ENCODE results near the gene RDX. TPM values are rescaled to one million over a fixed set of nuclear protein-coding genes. Genes with fewer than 3 reads are reported as not detected.

Gene RDX
- total RNA-seq, 1 experiment from 2014 or later, result 131 TPM

- H3K27me3 ChIP-seq (ENCODE audit: insufficient read depth, low read length), result no peaks in the 10 kb centered on the region
- intact Hi-C loops (cut with micrococcal nuclease), result no loop called here
- H3K9me2 ChIP-seq (ENCODE audit: insufficient read depth), result no peaks in the 10 kb centered on the region
- no peaks in the 10 kb centered on the region for H4K20me1 ChIP-seq (ENCODE audit: insufficient read depth)
- TF ChIP-seq EZH2phosphoT487 (IDR thresholded peaks at IDR 0.05; ENCODE audit: borderline replicate concordance), result no peak
- TF ChIP-seq CEBPB (IDR thresholded peaks at IDR 0.05; ENCODE audit: low read depth), result 0 out of 2 replicates have a peak, but pooled peaks have one; percentile 21
- TF ChIP-seq SP1 (IDR thresholded peaks at IDR 0.05; ENCODE audit: low read depth), result 0 out of 2 replicates have a peak, but pooled peaks have one; percentile 18
- peak; percentile 65 for TF ChIP-seq FOSL1 (IDR thresholded peaks at IDR 0.05; ENCODE audit: low read depth)
- TF ChIP-seq CTCF (IDR thresholded peaks at IDR 0.05 in 2 of 3, conservative IDR thresholded peaks at IDR 0.05 in 1 of 3; ENCODE audit: borderline replicate concordance in 1 of 3, insufficient read depth in 1 of 3, low read depth in 2 of 3, low read length in 2 of 3), result no peak
- peak; percentile 71; the same call in 1 of the 2 replicates for TF ChIP-seq CBX3 (IDR thresholded peaks at IDR 0.05; ENCODE audit: low read depth)
- TF ChIP-seq TCF7L2 (IDR thresholded peaks at IDR 0.05; ENCODE audit: borderline replicate concordance, extremely low read depth, insufficient read depth, insufficient read length), result no peak
- no peak for TF ChIP-seq ZBTB33 (IDR thresholded peaks at IDR 0.05; ENCODE audit: extremely low read depth, insufficient replicate concordance, low read length)
- no peak for TF ChIP-seq SIN3A (IDR thresholded peaks at IDR 0.05; ENCODE audit: low read depth)
- no peak for TF ChIP-seq ZFX (IDR thresholded peaks at IDR 0.05)
- TF ChIP-seq JUND (IDR thresholded peaks at IDR 0.05), result peak; percentile 72
- no peak overlapping the region for H3K9ac ChIP-seq (ENCODE audit: low read length)
- DNase-seq (ENCODE audit: low read depth, low spot score) (peak; percentile 60), ATAC-seq (peak; percentile 81)
- no TSS peak for BruUV-seq (replicated peaks)
- ChIA-PET CTCF (no interaction called here), POLR2A (no interaction called here), RAD21 (ENCODE audit: low non-redundant PET in 1 of 2, low total read pairs in 2 of 2, uncharacterized antibody in 2 of 2, unreplicated experiment in 2 of 2) (no interaction called here)
- peaks cover 5 to 44% of the 10 kb centered on the region in 2 experiments; a peak in 3 of 4 replicates for H3K4me1 ChIP-seq (ENCODE audit: control insufficient read depth in 1 of 2, insufficient read depth in 2 of 2, low read length in 2 of 2)
- H3K36me3 ChIP-seq (ENCODE audit: control insufficient read depth in 1 of 2, insufficient read depth in 2 of 2, low read length in 2 of 2), result no peaks in the 10 kb centered on the region
- peak overlapping the region; percentile 49 for H3K4me2 ChIP-seq (ENCODE audit: low read length)
- H3K4me3 ChIP-seq (replicated peaks in 1 of 2; ENCODE audit: low read depth in 1 of 2, low read length in 2 of 2), result no peak overlapping the region
- H3K79me2 ChIP-seq (ENCODE audit: insufficient read depth, low read length), result no peaks in the 10 kb centered on the region
- H3K9me3 ChIP-seq (ENCODE audit: control insufficient read depth in 1 of 2, insufficient read depth in 1 of 2, low read depth in 1 of 2, low read length in 2 of 2), result no peaks in the 10 kb centered on the region
- no peak overlapping the region for H2AFZ ChIP-seq (ENCODE audit: low read depth, low read length, poor library complexity, severe bottlenecking)
- no peak overlapping the region for H3K27ac ChIP-seq (ENCODE audit: low read depth, low read length)
Observed at GRCh38 chr11:110182886-110183285, 113.5 kb downstream of the RDX start.
